HEK293T (cell line): ENCODE results near the gene DLG4.

Experiments used
- BHLHE40 ChIP-seq: fragments of 450-650 bp; IDR thresholded peaks from 2 replicates; pipeline ENCODE4 v1.6.1; 2016; ENCODE audit warnings: mild to moderate bottlenecking, moderate library complexity, borderline replicate concordance
- ELF4 ChIP-seq: fragments of 450-650 bp; IDR thresholded peaks from 2 replicates; pipeline ENCODE4 v1.6.1; 2017; ENCODE audit warnings: antibody characterized with exemption
- FOXK2 ChIP-seq: fragments of 450-650 bp; IDR thresholded peaks from 2 replicates; pipeline ENCODE4 v1.6.1; 2016; ENCODE audit warnings: mild to moderate bottlenecking
- FOXM1 ChIP-seq: fragments of 450-650 bp; IDR thresholded peaks from 2 replicates; pipeline ENCODE4 v1.6.1; 2017; ENCODE audit warnings: mild to moderate bottlenecking, borderline replicate concordance
- LEF1 ChIP-seq: fragments of 450-650 bp; IDR thresholded peaks from 2 replicates; pipeline ENCODE4 v1.6.1; 2017; ENCODE audit warnings: mild to moderate bottlenecking, borderline replicate concordance
- SUZ12 ChIP-seq: fragments of 450-650 bp; IDR thresholded peaks from 2 replicates; pipeline ENCODE4 v1.6.1; 2016; ENCODE audit warnings: mild to moderate bottlenecking

GRCh38 chr17:7177191-7177953 lies 42.3 kb downstream of the DLG4 start:
- TF ChIP-seq FOXK2 (no peak), BHLHE40 (no peak), ELF4 (no peak), FOXM1 (no peak), LEF1 (no peak), SUZ12 (no peak)
